Muscle of arm (tissue), 12 donors: ENCODE results near the gene SPATA13. TPM values are rescaled to one million over a fixed set of nuclear protein-coding genes. Genes with fewer than 3 reads are reported as not detected.

Experiments
- DNase-seq: peaks from one replicate; pipeline ENCODE4 v3.0.0-alpha.2; 2013
- polyA plus RNA-seq, 12 donors: library from polyadenylated mRNA; unstranded; fragments of 120-200 nt; gene quantifications; one replicate each; pipeline ENCODE4 v1.2.1, GENCODE V29; 2013; ENCODE audit not compliant: insufficient read length in 12 of 12

SPATA13 gene
- polyA plus RNA-seq, 12 donors, result 3.2 to 33.9 (median 4.5) TPM; not detected in 1

- no peak for DNase-seq
Observed at GRCh38 chr13:24166561-24166960, 6.0 kb downstream of the SPATA13 start.

- no peak for DNase-seq
Observed at GRCh38 chr13:24167666-24168391, 7.3 kb downstream of the SPATA13 start.

GRCh38 chr13:24168392-24168750, 7.9 kb downstream of the SPATA13 start:
- no peak for DNase-seq

- no peak for DNase-seq
Observed at GRCh38 chr13:24168979-24169378, 8.5 kb downstream of the SPATA13 start.

GRCh38 chr13:24172071-24172470, 11.6 kb downstream of the SPATA13 start:
- DNase-seq, result no peak

- DNase-seq, result no peak
Observed at GRCh38 chr13:24173795-24174194, 13.3 kb downstream of the SPATA13 start.

- DNase-seq, result no peak
Observed at GRCh38 chr13:24175847-24176246, 15.3 kb downstream of the SPATA13 start.

GRCh38 chr13:24176351-24177101, 16.0 kb downstream of the SPATA13 start:
- DNase-seq, result no peak

GRCh38 chr13:24178847-24179485, 18.4 kb downstream of the SPATA13 start:
- no peak for DNase-seq

GRCh38 chr13:24179486-24179850, 18.9 kb downstream of the SPATA13 start:
- DNase-seq, result no peak

- DNase-seq, result no peak
Observed at GRCh38 chr13:24180750-24181377, 20.3 kb downstream of the SPATA13 start.

- DNase-seq, result no peak
Observed at GRCh38 chr13:24181991-24182702, 21.6 kb downstream of the SPATA13 start.

GRCh38 chr13:24182703-24183081, 22.2 kb downstream of the SPATA13 start:
- no peak for DNase-seq

- DNase-seq, result no peak
Observed at GRCh38 chr13:24183741-24184182, 23.2 kb downstream of the SPATA13 start.

GRCh38 chr13:24184265-24184841, 23.8 kb downstream of the SPATA13 start:
- DNase-seq, result no peak

GRCh38 chr13:24184882-24185281, 24.4 kb downstream of the SPATA13 start:
- no peak for DNase-seq

GRCh38 chr13:24185591-24186232, 25.2 kb downstream of the SPATA13 start:
- DNase-seq, result no peak

- no peak for DNase-seq
Observed at GRCh38 chr13:24187185-24187584, 26.7 kb downstream of the SPATA13 start.

GRCh38 chr13:24192057-24192810, 31.7 kb downstream of the SPATA13 start:
- DNase-seq, result no peak

GRCh38 chr13:24192811-24193162, 32.3 kb downstream of the SPATA13 start:
- no peak for DNase-seq
